Mesendoderm (in vitro differentiated cells): ENCODE results near the gene TLN1.

Experiments
- DNase-seq: peaks from one replicate; pipeline ENCODE4 v3.0.0; 2013
- H2AK5ac ChIP-seq: 2 replicates; pipeline ENCODE4 v1.6.1; 2013; ENCODE audit warnings: low read length, inconsistent platforms
- H2BK120ac ChIP-seq: 2 replicates; pipeline ENCODE4 v1.6.1; 2013; ENCODE audit warnings: low read depth, mild to moderate bottlenecking, low read length, moderate library complexity, mixed read lengths
- H2BK15ac ChIP-seq: replicated peaks from 2 replicates; pipeline ENCODE4 v1.6.1; 2013; ENCODE audit warnings: low read depth, mild to moderate bottlenecking, moderate library complexity
- H2BK5ac ChIP-seq: 2 replicates; pipeline ENCODE4 v1.6.1; 2013; ENCODE audit warnings: low read length, inconsistent platforms
- H3K18ac ChIP-seq: 2 replicates; pipeline ENCODE4 v1.6.1; 2013; ENCODE audit warnings: mild to moderate bottlenecking, low read length, mixed read lengths
- H3K23ac ChIP-seq: one replicate; pipeline ENCODE4 v1.6.1; 2013; ENCODE audit warnings: low read length
- H3K27ac ChIP-seq: 2 replicates; pipeline ENCODE4 v1.5.1; 2013; ENCODE audit warnings: low read depth, mild to moderate bottlenecking, inconsistent platforms, low read length, moderate library complexity
- H3K27me3 ChIP-seq: 2 replicates; pipeline ENCODE4 v1.6.1; 2013; ENCODE audit warnings: low read length, control low read depth, mild to moderate bottlenecking, inconsistent platforms; ENCODE audit not compliant: insufficient read depth, poor library complexity
- H3K36me3 ChIP-seq: 2 replicates; pipeline ENCODE4 v1.6.1; 2013; ENCODE audit warnings: low read length, inconsistent platforms; ENCODE audit not compliant: control insufficient read depth, insufficient read depth
- H3K4ac ChIP-seq: one replicate; pipeline ENCODE4 v1.6.1; 2013; ENCODE audit warnings: low read depth, mild to moderate bottlenecking, low read length, moderate library complexity
- H3K4me1 ChIP-seq: 2 replicates; pipeline ENCODE4 v1.6.1; 2013; ENCODE audit warnings: low read depth, low read length, inconsistent platforms; ENCODE audit not compliant: control insufficient read depth
- H3K4me2 ChIP-seq: 2 replicates; pipeline ENCODE4 v1.6.1; 2013; ENCODE audit warnings: low read length
- H3K4me3 ChIP-seq: 2 replicates; pipeline ENCODE4 v1.5.1; 2013; ENCODE audit warnings: mild to moderate bottlenecking, low read length
- H3K56ac ChIP-seq: one replicate; pipeline ENCODE4 v1.6.1; 2013; ENCODE audit warnings: low read length
- H3K79me1 ChIP-seq: 2 replicates; pipeline ENCODE4 v1.6.1; 2013; ENCODE audit warnings: low read length, inconsistent platforms
- H3K79me2 ChIP-seq: 2 replicates; pipeline ENCODE4 v1.6.1; 2013; ENCODE audit warnings: mild to moderate bottlenecking, low read length; ENCODE audit not compliant: control insufficient read depth, insufficient read depth
- H3K9ac ChIP-seq: 2 replicates; pipeline ENCODE4 v1.6.1; 2013; ENCODE audit warnings: low read length, inconsistent platforms
- H4K5ac ChIP-seq: one replicate; pipeline ENCODE4 v1.6.1; 2013; ENCODE audit warnings: low read length
- H4K8ac ChIP-seq: one replicate; pipeline ENCODE4 v1.6.1; 2013; ENCODE audit warnings: low read depth, mild to moderate bottlenecking, control low read depth, low read length, moderate library complexity
- WGBS: extraction: QIAGEN DNeasy Blood & Tissue Kit; methylation state at CpG from one replicate; pipeline ENCODE4 v1.1.7; 2013; ENCODE audit warnings: low lambda C conversion rate, missing lambda C conversion rate; ENCODE audit not compliant: insufficient coverage; ENCODE audit errors: extremely low coverage; 5-methylcytosine and 5-hydroxymethylcytosine counted together

Gene TLN1

DNA sequence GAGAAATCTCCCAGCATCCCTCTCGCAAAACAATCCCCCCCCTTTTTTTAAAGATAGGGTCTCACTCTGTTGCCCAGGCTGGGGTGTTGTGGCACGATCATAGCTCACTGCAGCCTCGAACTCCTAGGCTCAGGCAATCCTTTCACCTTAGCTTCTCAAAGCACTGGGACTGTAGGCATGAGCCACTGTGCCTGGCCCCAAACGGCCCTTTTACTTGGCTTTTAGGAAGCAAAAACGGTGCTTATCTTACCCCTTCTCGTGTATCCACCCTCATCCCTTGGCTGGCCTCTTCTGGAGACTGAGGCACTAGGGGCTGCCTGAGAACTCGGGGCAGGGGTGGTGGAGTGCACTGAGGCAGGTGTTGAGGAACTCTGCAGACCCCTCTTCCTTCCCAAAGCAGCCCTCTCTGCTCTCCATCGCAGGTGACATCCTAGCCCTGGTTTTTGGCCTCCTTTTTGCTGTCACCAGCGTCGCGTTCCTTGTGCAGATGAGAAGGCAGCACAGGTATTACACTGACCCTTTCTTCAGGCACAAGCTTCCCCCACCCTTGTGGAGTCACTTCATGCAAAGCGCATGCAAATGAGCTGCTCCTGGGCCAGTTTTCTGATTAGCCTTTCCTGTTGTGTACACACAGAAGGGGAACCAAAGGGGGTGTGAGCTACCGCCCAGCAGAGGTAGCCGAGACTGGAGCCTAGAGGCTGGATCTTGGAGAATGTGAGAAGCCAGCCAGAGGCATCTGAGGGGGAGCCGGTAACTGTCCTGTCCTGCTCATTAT lies 51.5 kb downstream of the TLN1 start:
- no peak overlapping the region for H3K27ac ChIP-seq
- H2AK5ac ChIP-seq = no peak overlapping the region
- DNase-seq = peak; percentile 95

DNA sequence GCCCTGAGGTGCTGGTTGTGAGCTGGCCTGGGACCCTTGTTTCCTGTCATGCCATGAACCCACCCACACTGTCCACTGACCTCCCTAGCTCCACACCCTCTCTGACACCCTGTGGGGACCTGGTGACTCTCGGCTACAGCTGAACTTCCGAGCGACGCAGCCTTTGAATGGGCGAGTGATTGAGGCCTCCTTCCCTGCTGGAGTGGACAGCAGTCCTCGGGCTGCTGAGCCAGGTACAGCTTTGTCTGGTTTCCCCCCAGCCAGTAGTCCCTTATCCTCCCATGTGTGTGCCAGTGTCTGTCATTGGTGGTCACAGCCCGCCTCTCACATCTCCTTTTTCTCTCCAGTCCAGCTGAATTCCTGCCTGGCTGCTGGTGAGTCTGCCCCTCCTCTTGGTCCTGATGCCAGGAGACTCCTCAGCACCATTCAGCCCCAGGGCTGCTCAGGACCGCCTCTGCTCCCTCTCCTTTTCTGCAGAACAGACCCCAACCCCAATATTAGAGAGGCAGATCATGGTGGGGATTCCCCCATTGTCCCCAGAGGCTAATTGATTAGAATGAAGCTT lies 52.1 kb downstream of the TLN1 start:
- no peaks in the 10 kb centered on the region for H3K27me3 ChIP-seq
- no peak overlapping the region for H2AK5ac ChIP-seq
- no peaks in the 10 kb centered on the region for H3K79me2 ChIP-seq
- H2BK15ac ChIP-seq = no peak overlapping the region
- no peak overlapping the region for H2BK5ac ChIP-seq
- no peak overlapping the region for H3K4me2 ChIP-seq
- no peaks in the 10 kb centered on the region for H3K79me1 ChIP-seq
- no peak overlapping the region for H4K5ac ChIP-seq
- no peak for DNase-seq
- H3K27ac ChIP-seq = no peak overlapping the region
- no peak overlapping the region for H3K9ac ChIP-seq
- WGBS = no CpG with 5 or more reads among the region's 8 CpGs
- peaks cover 4% of the 10 kb centered on the region for H3K4me1 ChIP-seq
- H3K36me3 ChIP-seq = peaks cover 11% of the 10 kb centered on the region
- H3K56ac ChIP-seq = no peak overlapping the region
- no peak overlapping the region for H3K23ac ChIP-seq
- H2BK120ac ChIP-seq = no peak overlapping the region
- H3K4ac ChIP-seq = no peak overlapping the region
- no peak overlapping the region for H3K18ac ChIP-seq
- H4K8ac ChIP-seq = no peak overlapping the region
- H3K4me3 ChIP-seq = no peak overlapping the region

More for the DNA sequence above, 51.5 kb downstream of the TLN1 start:
- Histone ChIP-seq H3K4ac (no peak overlapping the region), H3K4me2 (no peak overlapping the region), H3K4me1 (peaks cover 4% of the 10 kb centered on the region), H3K79me2 (no peaks in the 10 kb centered on the region), H2BK120ac (no peak overlapping the region), H3K79me1 (no peaks in the 10 kb centered on the region), H3K27me3 (no peaks in the 10 kb centered on the region), H2BK15ac (no peak overlapping the region), H4K5ac (no peak overlapping the region), H3K9ac (no peak overlapping the region), H4K8ac (no peak overlapping the region), H3K4me3 (no peak overlapping the region), H3K56ac (no peak overlapping the region), H3K18ac (no peak overlapping the region), H3K23ac (no peak overlapping the region), H2BK5ac (no peak overlapping the region), H3K36me3 (peaks cover 11% of the 10 kb centered on the region)
- WGBS = no CpG with 5 or more reads among the region's 15 CpGs

DNA sequence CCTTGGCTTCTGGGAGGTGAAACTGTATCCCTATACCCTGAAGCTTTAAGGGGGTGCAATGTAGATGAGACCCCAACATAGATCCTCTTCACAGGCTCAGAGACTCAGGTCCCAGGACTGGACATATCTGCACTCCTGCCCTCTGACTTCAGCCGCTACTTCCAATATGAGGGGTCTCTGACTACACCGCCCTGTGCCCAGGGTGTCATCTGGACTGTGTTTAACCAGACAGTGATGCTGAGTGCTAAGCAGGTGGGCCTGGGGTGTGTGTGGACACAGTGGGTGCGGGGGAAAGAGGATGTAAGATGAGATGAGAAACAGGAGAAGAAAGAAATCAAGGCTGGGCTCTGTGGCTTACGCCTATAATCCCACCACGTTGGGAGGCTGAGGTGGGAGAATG lies 52.9 kb downstream of the TLN1 start:
- Histone ChIP-seq H3K56ac (no peak overlapping the region), H3K27ac (no peak overlapping the region), H3K9ac (no peak overlapping the region), H3K18ac (no peak overlapping the region), H3K36me3 (peaks cover 7% of the 10 kb centered on the region), H4K8ac (no peak overlapping the region), H3K27me3 (no peaks in the 10 kb centered on the region), H3K4me2 (no peak overlapping the region), H3K79me1 (no peaks in the 10 kb centered on the region), H3K4me1 (peaks cover 4% of the 10 kb centered on the region), H3K4me3 (no peak overlapping the region), H3K23ac (no peak overlapping the region), H2BK15ac (no peak overlapping the region), H3K4ac (no peak overlapping the region), H2BK120ac (no peak overlapping the region), H4K5ac (no peak overlapping the region), H2BK5ac (no peak overlapping the region), H2AK5ac (no peak overlapping the region), H3K79me2 (no peaks in the 10 kb centered on the region)
- WGBS = no CpG with 5 or more reads among the region's 5 CpGs
- DNase-seq = no peak

DNA sequence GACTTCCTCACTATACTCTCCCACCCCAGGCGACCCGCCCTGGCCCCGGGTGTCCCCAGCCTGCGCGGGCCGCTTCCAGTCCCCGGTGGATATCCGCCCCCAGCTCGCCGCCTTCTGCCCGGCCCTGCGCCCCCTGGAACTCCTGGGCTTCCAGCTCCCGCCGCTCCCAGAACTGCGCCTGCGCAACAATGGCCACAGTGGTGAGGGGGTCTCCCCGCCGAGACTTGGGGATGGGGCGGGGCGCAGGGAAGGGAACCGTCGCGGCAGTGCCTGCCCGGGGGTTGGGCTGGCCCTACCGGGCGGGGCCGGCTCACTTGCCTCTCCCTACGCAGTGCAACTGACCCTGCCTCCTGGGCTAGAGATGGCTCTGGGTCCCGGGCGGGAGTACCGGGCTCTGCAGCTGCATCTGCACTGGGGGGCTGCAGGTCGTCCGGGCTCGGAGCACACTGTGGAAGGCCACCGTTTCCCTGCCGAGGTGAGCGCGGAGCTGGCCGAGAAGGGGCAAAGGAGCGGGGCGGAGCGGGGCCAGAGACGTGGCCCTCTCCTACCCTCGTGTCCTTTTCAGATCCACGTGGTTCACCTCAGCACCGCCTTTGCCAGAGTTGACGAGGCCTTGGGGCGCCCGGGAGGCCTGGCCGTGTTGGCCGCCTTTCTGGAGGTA lies 56.1 kb downstream of the TLN1 start:
- Histone ChIP-seq H2AK5ac (peak overlapping the region; percentile 18), H3K79me1 (no peaks in the 10 kb centered on the region), H3K27ac (no peak overlapping the region), H4K5ac (no peak overlapping the region), H3K18ac (peak overlapping the region; percentile 25), H3K4ac (peak overlapping the region; percentile 24), H3K36me3 (no peaks in the 10 kb centered on the region), H3K79me2 (no peaks in the 10 kb centered on the region), H3K23ac (peak overlapping the region; percentile 59), H2BK120ac (no peak overlapping the region), H3K4me1 (peaks cover 4% of the 10 kb centered on the region), H3K4me3 (peak overlapping the region; percentile 24), H2BK5ac (peak overlapping the region; percentile 11), H3K4me2 (peak overlapping the region; percentile 75), H3K27me3 (no peaks in the 10 kb centered on the region), H4K8ac (no peak overlapping the region), H3K56ac (peak overlapping the region; percentile 94), H3K9ac (peak overlapping the region; percentile 77), H2BK15ac (no peak overlapping the region)
- WGBS = no CpG with 5 or more reads among the region's 51 CpGs
- DNase-seq = peak; percentile 86

DNA sequence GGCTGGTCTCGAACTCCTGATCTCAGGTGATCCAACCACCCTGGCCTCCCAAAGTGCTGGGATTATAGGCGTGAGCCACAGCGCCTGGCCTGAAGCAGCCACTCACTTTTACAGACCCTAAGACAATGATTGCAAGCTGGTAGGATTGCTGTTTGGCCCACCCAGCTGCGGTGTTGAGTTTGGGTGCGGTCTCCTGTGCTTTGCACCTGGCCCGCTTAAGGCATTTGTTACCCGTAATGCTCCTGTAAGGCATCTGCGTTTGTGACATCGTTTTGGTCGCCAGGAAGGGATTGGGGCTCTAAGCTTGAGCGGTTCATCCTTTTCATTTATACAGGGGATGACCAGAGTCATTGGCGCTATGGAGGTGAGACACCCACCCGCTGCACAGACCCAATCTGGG lies 56.8 kb downstream of the TLN1 start:
- Histone ChIP-seq H3K79me2 (no peaks in the 10 kb centered on the region), H4K8ac (no peak overlapping the region), H3K4me1 (peaks cover 4% of the 10 kb centered on the region), H3K9ac (peak overlapping the region; percentile 77), H2BK120ac (no peak overlapping the region), H2BK15ac (no peak overlapping the region), H3K18ac (peak overlapping the region; percentile 25), H3K4me2 (peak overlapping the region; percentile 75), H3K4ac (peak overlapping the region; percentile 24), H4K5ac (peak overlapping the region; percentile 95), H3K27me3 (no peaks in the 10 kb centered on the region), H3K56ac (peak overlapping the region; percentile 94), H2AK5ac (no peak overlapping the region), H2BK5ac (no peak overlapping the region), H3K36me3 (no peaks in the 10 kb centered on the region), H3K23ac (no peak overlapping the region), H3K4me3 (peak overlapping the region; percentile 24), H3K27ac (no peak overlapping the region), H3K79me1 (no peaks in the 10 kb centered on the region)
- peak; percentile 59 for DNase-seq
- WGBS = no CpG with 5 or more reads among the region's 13 CpGs
